Measurements from ENCODE around the gene RRBP1.
"Not testable (repeated sequence)": the region's sequence is repeated elsewhere in the genome, so short reads cannot be mapped to it uniquely, and the experiment has no call there.

RRBP1 gene

GRCh38 chr20:17707951-17708350 is 25.9 kb upstream of the RRBP1 start:
- DNase-seq, result not testable (repeated sequence)

DNA sequence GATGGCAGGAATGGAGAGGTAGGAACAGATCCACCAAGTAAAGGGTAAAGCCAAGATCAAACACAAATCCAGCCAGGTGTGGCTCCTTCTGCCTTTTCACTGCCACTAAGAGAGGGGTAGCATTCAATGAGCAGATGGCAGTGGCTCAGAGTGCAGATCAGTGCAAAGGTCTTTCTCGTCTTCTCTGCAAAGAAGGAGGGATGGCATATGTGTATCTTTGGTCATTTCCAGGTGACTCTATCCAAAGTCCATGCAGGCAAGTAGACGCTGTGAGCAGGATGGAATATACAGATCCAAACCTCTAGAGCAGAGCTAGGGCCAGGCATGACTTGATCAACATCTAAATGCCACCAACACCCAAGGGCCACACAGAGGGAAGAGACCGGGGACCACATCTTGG is 24.6 kb upstream of the RRBP1 start:
- no peak for DNase-seq

GRCh38 chr20:17705916-17706315 is 23.9 kb upstream of the RRBP1 start:
- DNase-seq, result no peak

- no peak for DNase-seq
Observed at GRCh38 chr20:17704589-17705317, 22.7 kb upstream of the RRBP1 start.

DNA sequence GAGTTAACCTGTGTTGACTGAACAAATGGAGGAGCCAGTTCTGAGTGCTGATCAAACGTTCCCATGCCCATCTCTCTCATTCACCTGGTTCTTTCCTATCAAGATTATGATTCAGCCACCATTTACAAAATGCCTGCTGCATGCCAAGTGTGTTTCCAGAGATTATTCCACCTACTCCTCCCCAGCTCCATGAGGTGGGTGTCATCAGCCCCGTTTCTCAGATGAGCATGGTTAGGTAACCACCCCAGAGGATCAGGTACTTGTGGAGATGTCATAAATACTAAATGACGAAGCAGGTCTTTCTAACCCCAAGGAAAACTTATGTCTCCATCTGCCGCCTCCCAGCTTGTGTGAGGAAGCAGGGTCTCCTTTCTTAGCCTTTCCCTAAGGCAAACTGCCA is 19.8 kb upstream of the RRBP1 start:
- DNase-seq, result no peak

DNA sequence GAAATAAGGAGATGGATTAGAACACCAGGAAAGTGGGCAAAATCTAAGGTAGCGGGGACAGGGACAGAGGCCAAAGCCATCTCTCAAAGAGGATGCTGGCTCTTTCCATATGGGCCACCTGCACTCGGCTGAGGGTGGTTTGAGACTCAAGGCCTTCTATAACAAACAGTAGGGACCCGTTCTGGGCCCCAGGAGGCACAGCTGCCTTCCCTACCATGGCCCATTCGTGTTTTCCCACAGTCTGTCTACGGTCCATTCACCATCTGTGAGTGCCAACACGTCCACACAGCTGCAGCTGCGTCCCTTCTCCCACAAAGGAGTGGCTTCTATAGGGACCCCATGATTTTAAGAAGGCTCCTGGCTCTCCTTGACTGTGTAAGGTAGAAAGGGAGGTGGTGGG is 18.6 kb upstream of the RRBP1 start:
- no peak for DNase-seq

GRCh38 chr20:17699931-17700351 is 17.9 kb upstream of the RRBP1 start, which contains the start of gene BANF2:
Gene BANF2, plus strand, starts transcription at chr20:17699966. Its CDS starts 25,060 bp downstream, at chr20:17725026.
- no peak for DNase-seq

- no peak for DNase-seq
Observed at GRCh38 chr20:17698384-17698783, 16.3 kb upstream of the RRBP1 start.

GRCh38 chr20:17697171-17697570 is 15.1 kb upstream of the RRBP1 start:
- DNase-seq, result no peak

DNA sequence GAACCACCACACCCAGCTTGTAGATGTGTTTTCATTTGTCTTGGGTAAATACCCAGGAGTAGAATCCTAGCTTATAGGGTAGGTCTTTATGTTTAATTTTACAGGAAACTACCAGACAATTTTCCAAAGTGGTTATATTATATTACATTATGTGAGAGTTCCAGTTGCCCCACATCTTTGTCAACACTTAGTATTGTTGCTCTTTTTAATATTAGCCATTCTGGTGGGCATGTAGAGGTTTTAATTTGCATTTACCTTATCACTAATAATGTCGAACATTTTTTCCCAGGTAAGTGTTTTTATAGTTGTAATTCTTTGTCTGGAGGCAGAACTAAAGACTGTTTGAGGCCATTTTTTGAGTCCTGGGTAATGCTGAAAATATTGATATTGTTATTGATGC is 14.2 kb upstream of the RRBP1 start:
- no peak for DNase-seq

DNA sequence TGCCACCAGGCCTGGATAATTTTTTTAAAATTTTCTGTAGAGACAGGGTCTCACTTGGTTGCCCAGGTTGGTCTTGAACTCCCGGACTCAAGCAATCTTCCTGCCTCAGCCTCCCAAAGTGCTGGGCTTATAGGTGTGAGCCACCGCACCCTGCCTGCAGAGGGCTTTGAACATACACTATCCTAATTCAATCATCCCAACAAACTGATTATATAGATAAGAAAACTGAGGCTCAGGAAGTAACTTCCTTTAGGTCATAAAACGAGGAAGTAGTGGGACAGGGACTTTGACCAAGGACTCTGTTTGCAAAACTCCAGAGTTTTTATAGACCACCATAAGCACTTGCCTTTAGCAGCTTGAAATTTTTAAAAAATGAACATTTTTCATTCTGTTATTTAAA is 12.7 kb upstream of the RRBP1 start:
- no peak for DNase-seq

GRCh38 chr20:17693444-17694001 is 11.5 kb upstream of the RRBP1 start:
- DNase-seq, result no peak

DNA sequence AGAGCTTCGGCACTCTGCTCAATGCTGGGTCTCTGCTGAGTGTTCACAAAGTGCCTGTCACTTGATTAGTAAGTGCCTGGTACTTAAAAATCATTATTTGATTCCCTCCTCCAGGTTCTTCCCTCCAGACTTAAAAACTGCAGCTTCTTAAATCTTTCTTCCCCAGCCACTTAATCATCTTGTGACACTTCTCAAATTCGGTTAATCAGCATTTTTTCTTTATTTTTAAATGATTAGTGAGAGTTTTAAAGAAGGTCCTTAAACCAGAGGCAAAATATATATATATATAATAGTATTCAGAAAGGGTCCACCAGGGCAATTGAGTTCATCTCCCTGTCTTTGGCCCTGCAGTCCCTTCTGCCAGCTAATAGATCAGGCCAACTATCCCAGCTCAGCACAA is 9.7 kb upstream of the RRBP1 start:
- no peak for DNase-seq

DNA sequence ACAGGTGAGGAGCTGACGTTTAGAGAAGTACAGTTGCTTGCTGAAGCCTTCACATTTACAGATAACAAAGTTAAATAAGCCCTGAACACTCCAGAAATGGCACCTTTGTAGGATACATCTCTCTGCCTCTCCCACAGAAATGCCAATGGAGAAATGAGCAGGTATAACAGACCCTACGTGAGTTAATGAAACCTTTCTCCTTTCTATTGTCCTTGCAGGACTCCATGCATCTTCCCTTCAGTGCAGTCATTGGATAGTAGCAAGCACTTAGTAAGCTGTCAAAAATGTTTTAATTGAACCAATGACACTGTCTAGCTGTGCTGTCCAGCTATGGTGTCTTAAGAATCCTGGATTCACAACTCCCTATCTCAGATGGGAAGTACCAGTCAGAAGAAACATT is 8.1 kb upstream of the RRBP1 start:
- DNase-seq, result no peak

GRCh38 chr20:17688965-17689364 is 6.9 kb upstream of the RRBP1 start:
- no peak for DNase-seq

GRCh38 chr20:17687800-17688199 is 5.8 kb upstream of the RRBP1 start:
- DNase-seq, result no peak

DNA sequence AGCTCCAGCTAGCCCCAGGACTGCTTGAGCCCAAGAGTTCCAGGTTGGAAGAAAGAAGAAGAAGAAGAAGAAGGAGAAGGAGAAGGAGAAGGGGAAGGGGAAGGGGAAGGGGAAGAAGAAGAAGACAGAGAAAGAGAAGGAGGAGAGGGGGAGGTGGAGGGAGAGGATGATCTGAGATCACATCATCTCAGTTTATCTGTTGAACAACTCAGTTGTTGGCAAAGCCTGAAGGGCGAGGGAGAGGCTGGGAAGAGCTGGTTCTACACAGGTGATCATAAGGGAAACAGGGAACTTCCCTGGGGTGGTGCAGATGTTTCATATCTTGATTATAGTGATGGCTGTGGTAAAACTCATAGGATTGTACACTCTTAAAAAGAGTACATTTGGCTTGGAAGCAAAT is 3.1 kb upstream of the RRBP1 start:
- DNase-seq, result no peak

- no peak for DNase-seq
Observed at GRCh38 chr20:17684077-17684888, 2.2 kb upstream of the RRBP1 start.

GRCh38 chr20:17683218-17684076 is 1.4 kb upstream of the RRBP1 start:
- no peak for DNase-seq

DNA sequence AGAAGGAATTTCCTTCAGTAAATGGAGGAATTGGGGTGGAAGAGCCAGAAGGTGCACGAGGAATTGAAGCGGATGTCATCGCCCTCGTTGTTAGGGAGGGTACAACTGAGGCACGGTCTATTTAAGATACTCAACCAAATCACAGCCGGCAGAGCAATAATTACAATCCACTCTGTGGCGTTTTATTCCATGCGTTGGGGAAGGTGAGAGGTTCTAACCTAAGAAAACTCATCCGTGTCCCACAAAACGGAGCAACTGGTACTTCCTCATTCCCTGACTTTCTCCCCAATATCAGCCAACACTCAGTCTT is 802 bp upstream of the RRBP1 start:
- no peak for DNase-seq

- DNase-seq, result no peak
Observed at GRCh38 chr20:17681726-17682102, 328 bp downstream of the RRBP1 start.

- DNase-seq, result peak; percentile 34
Observed at GRCh38 chr20:17680836-17681725, 961 bp downstream of the RRBP1 start.
